ENCODE data around the gene PPM1E.

- no peak for TF ChIP-seq CTCF (IDR thresholded peaks at IDR 0.05)
- TF ChIP-seq POLR2A (IDR thresholded peaks at IDR 0.05): no peak
Measured at GRCh38 chr17:58722274-58722673, 33.4 kb upstream of the PPM1E start.

Measured in esophagus squamous epithelium (tissue), 4 donors.